Smooth muscle cell of bladder (primary cell): ENCODE results near the gene ZNF98. TPM values are rescaled to one million over a fixed set of nuclear protein-coding genes. Genes with fewer than 3 reads are reported as not detected.

Experiments
- total RNA-seq: library from RNA; depleted of rRNA; stranded (reverse); fragments of >200 nt; gene quantifications from 2 replicates; pipeline ENCODE4 v1.2.3, GENCODE V29; 2014

The ZNF98 gene
- not detected in 2 replicates for total RNA-seq

DNA sequence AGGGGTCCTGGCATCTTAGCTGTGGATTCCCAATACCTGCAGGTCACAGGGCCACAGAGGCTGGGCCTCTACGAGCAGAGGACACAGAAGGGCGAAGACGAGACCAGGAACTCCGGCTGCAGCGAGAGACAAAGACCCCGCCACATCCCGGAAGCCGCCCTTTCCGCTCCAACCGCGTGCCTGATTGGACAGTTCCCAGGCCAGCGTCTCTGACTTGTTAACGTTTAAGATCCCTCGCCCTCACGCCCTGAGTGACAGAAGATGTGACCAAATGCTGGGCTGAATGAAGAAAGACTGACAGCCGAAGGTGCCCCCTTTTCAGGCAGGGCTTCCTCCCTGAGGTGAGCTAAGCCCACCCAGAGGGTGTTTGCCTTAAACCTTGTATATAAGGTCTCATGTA, at the start of gene ZNF98:
Gene ZNF98, minus strand, starts transcription at position 136 of the 400 bp plus-strand sequence. Its CDS starts 122 bp downstream, at position 14.

Other genes starting within 250 kb of the ZNF98 start
- 0.14 and 0.18 TPM in 2 replicates for gene ZNF676, start 225.4 kb downstream of the ZNF98 start, total RNA-seq
- not detected in 2 replicates for gene ZNF729, start 135.9 kb downstream of the ZNF98 start, total RNA-seq
- under 0.01 and 0.09 TPM in 2 replicates for gene ZNF492, start 212.0 kb upstream of the ZNF98 start, total RNA-seq